ENCODE data around the gene ALKBH6. TPM values are rescaled to one million over a fixed set of nuclear protein-coding genes. Genes with fewer than 3 reads are reported as not detected.

Gene ALKBH6
- total RNA-seq, 1 donor from 2014 or later: 16.3 TPM

DNA sequence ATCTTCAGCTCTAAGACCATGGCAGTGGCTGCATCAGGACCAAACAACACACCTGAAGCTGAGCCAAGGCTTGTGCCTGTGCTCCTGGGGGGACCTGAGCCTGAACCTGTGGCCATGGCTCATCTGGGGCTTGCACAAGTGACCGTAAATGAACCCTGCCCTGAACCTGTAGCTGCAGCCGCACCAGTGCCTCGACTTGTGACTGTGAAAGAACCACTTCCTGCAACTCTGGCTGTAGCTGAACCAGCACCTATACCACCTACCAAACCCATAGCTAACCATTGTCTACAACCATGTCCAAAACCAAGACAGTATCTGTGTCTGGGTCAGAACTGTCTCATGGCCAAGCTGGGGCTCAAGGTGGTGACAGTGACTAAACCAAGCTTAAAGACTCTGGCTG, 47.2 kb downstream of the ALKBH6 start:
- Mint-ChIP-seq H3K27me3 (ENCODE audit: insufficient read depth, low read depth) (peaks cover 16% of the 10 kb centered on the region), H3K36me3 (no peaks in the 10 kb centered on the region), H3K4me1 (no peaks in the 10 kb centered on the region), H3K4me3 (no peak overlapping the region), H3K9me3 (no peaks in the 10 kb centered on the region), H3K27ac (no peak overlapping the region)
- TF ChIP-seq EZH2phosphoT487 (IDR thresholded peaks at IDR 0.05) (no peak), EZH2 (IDR thresholded peaks at IDR 0.05) (no peak)
- TF ChIP-seq, protein P1, sequence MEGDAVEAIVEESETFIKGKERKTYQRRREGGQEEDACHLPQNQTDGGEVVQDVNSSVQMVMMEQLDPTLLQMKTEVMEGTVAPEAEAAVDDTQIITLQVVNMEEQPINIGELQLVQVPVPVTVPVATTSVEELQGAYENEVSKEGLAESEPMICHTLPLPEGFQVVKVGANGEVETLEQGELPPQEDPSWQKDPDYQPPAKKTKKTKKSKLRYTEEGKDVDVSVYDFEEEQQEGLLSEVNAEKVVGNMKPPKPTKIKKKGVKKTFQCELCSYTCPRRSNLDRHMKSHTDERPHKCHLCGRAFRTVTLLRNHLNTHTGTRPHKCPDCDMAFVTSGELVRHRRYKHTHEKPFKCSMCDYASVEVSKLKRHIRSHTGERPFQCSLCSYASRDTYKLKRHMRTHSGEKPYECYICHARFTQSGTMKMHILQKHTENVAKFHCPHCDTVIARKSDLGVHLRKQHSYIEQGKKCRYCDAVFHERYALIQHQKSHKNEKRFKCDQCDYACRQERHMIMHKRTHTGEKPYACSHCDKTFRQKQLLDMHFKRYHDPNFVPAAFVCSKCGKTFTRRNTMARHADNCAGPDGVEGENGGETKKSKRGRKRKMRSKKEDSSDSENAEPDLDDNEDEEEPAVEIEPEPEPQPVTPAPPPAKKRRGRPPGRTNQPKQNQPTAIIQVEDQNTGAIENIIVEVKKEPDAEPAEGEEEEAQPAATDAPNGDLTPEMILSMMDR (IDR thresholded peaks at IDR 0.05): no peak
- no peaks in the 10 kb centered on the region for H3K4me1 ChIP-seq
- peaks cover 34% of the 10 kb centered on the region for H3K27me3 ChIP-seq
- H3K9ac ChIP-seq: no peak overlapping the region
- H3K27ac ChIP-seq: no peak overlapping the region
- H3K79me2 ChIP-seq (ENCODE audit: low read depth): no peaks in the 10 kb centered on the region
- H3K36me3 ChIP-seq: no peaks in the 10 kb centered on the region
- H3K4me2 ChIP-seq: no peak overlapping the region
- no peaks in the 10 kb centered on the region for H3K9me3 ChIP-seq (ENCODE audit: low read depth)
- peaks cover 5% of the 10 kb centered on the region for H3F3A ChIP-seq (ENCODE audit: low read depth)
- peaks cover 7% of the 10 kb centered on the region for H4K20me1 ChIP-seq (ENCODE audit: low read depth)
- no peak overlapping the region for H3K4me3 ChIP-seq
- DNase-seq (ENCODE audit: low spot score): no peak
- no peak overlapping the region for H2AFZ ChIP-seq (replicated peaks)

DNA sequence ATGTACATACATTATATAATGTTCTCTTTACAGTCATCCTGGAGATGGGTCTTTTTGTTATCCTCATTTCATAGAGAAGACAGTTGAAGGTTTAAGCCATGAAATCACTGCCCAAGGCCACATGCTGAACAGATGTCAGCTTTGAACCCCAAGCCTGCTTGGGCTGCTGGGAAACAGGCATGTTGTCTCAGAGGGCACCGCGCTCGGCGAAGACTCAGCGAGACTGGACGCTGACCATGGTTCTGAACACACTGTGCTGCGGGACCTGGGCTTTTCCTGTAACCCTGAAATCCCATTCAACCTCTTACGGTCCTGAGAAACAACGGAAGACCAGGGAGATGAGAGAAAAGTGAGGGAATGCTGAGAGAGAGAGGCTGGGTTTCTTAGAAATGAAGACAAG, 50.5 kb downstream of the ALKBH6 start:
- Histone ChIP-seq H3F3A (ENCODE audit: low read depth) (peaks cover 5% of the 10 kb centered on the region), H3K79me2 (ENCODE audit: low read depth) (no peaks in the 10 kb centered on the region), H3K9ac (no peak overlapping the region), H3K27me3 (peaks cover 67% of the 10 kb centered on the region), H2AFZ (replicated peaks) (no peak overlapping the region), H3K27ac (no peak overlapping the region), H3K36me3 (no peaks in the 10 kb centered on the region), H3K4me3 (no peak overlapping the region), H3K4me2 (no peak overlapping the region), H3K4me1 (no peaks in the 10 kb centered on the region), H4K20me1 (ENCODE audit: low read depth) (peaks cover 10% of the 10 kb centered on the region), H3K9me3 (ENCODE audit: low read depth) (no peaks in the 10 kb centered on the region)
- Mint-ChIP-seq H3K9me3 (peaks cover 4% of the 10 kb centered on the region), H3K4me3 (peak overlapping the region; percentile 18), H3K27ac (no peak overlapping the region), H3K27me3 (ENCODE audit: insufficient read depth, low read depth) (peaks cover 25% of the 10 kb centered on the region), H3K4me1 (no peaks in the 10 kb centered on the region), H3K36me3 (no peaks in the 10 kb centered on the region)
- TF ChIP-seq EZH2 (IDR thresholded peaks at IDR 0.05): peak; percentile 25
- TF ChIP-seq, protein P1 (IDR thresholded peaks at IDR 0.05): no peak
- peak; percentile 91 for DNase-seq (ENCODE audit: low spot score)

DNA sequence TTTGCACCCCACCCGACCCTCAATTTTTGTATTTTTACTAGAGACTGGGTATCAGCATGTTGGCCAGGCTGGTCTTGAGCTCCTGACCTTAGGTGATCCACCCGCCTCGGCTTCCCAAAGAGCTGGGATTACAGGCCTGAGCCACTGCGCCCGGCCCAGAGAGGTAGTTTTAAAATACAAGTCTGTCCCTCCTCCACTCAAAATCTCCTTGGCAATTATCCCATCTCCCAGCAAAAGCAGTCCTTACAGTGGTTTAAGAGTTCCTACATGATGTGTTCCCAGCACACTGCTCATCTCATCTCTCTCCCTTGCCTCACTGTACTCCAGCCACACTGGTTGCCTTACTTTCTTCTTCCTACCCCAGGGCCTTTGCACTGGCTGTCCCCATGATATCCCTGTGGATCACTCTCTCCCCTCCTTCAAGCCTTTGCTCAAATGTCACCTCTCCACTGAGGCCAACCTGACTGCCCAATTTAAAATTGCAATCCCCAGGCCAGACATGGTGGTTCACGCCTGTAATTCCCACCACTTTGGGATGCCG, 53.5 kb downstream of the ALKBH6 start:
- H3K9ac ChIP-seq: no peak overlapping the region
- H3F3A ChIP-seq (ENCODE audit: low read depth): peaks cover 5% of the 10 kb centered on the region
- peaks cover 10% of the 10 kb centered on the region for H4K20me1 ChIP-seq (ENCODE audit: low read depth)
- H2AFZ ChIP-seq (replicated peaks): no peak overlapping the region
- Mint-ChIP-seq H3K4me1 (no peaks in the 10 kb centered on the region), H3K27me3 (ENCODE audit: insufficient read depth, low read depth) (peaks cover 31% of the 10 kb centered on the region), H3K36me3 (no peaks in the 10 kb centered on the region), H3K27ac (no peak overlapping the region), H3K4me3 (peak overlapping the region; percentile 49), H3K9me3 (peaks cover 4% of the 10 kb centered on the region)
- no peak for DNase-seq (ENCODE audit: low spot score)
- no peaks in the 10 kb centered on the region for H3K36me3 ChIP-seq
- no peak overlapping the region for H3K4me3 ChIP-seq
- no peaks in the 10 kb centered on the region for H3K4me1 ChIP-seq
- H3K79me2 ChIP-seq (ENCODE audit: low read depth): no peaks in the 10 kb centered on the region
- peaks cover 77% of the 10 kb centered on the region for H3K27me3 ChIP-seq
- H3K4me2 ChIP-seq: no peak overlapping the region
- no peak for TF ChIP-seq EZH2 (IDR thresholded peaks at IDR 0.05)
- TF ChIP-seq EZH2phosphoT487 (IDR thresholded peaks at IDR 0.05): no peak
- TF ChIP-seq, protein P1 (IDR thresholded peaks at IDR 0.05): no peak
- no peaks in the 10 kb centered on the region for H3K9me3 ChIP-seq (ENCODE audit: low read depth)
- no peak overlapping the region for H3K27ac ChIP-seq

Data from neural progenitor cell (in vitro differentiated cells).